Breast epithelium (tissue), 4 donors: ENCODE measurements around the gene PLEKHD1. TPM values are rescaled to one million over a fixed set of nuclear protein-coding genes. Genes with fewer than 3 reads are reported as not detected.

Source experiments
- DNase-seq, 2 donors: peaks; one replicate each; pipeline ENCODE4 v3.0.0-alpha.2; 2019; ENCODE audit warnings: low spot score in 2 of 2
- H3K27ac ChIP-seq, 2 donors: fragments of 200-600 bp; sonication (generic) in 1 of 2; one replicate each; pipeline ENCODE4 v1.5.1; 2016 to 2019; ENCODE audit warnings: mild to moderate bottlenecking in 1 of 2
- H3K27me3 ChIP-seq, 2 donors: fragments of 200-600 bp; sonication (generic) in 1 of 2; one replicate each; pipeline versions ENCODE4 v1.5.1 to v1.6.0; 2017 to 2019; ENCODE audit warnings: control low read depth in 1 of 2, mild to moderate bottlenecking in 1 of 2
- H3K36me3 ChIP-seq: fragments of 200-600 bp; one replicate; pipeline ENCODE4 v1.5.1; 2019
- H3K4me1 ChIP-seq, 2 donors: fragments of 200-600 bp; sonication (generic); one replicate each; pipeline ENCODE4 v1.5.1; 2016 to 2019; ENCODE audit warnings: control low read depth in 1 of 2
- H3K4me3 ChIP-seq, 3 donors: fragments of 200-600 bp; sonication (generic); 1 replicate in 2 of 3; 2 replicates in 1 of 3; pipeline ENCODE4 v1.5.1; 2016 to 2019; ENCODE audit warnings: mild to moderate bottlenecking in 3 of 3, moderate library complexity in 2 of 3
- H3K9me3 ChIP-seq, 2 donors: fragments of 200-600 bp; sonication (generic) in 1 of 2; one replicate each; pipeline ENCODE4 v1.5.1; 2016 to 2019; ENCODE audit warnings: control low read depth in 1 of 2
- POLR2A ChIP-seq: fragments of 450-650 bp; IDR thresholded peaks from one replicate; pipeline ENCODE4 v1.6.1; 2016; ENCODE audit warnings: antibody characterized with exemption, mild to moderate bottlenecking, moderate library complexity
- POLR2AphosphoS5 ChIP-seq, 3 donors: sonication (generic); formaldehyde crosslinking; IDR thresholded peaks; one replicate each; pipeline ENCODE4 v1.6.1; 2017; ENCODE audit warnings: antibody characterized with exemption in 3 of 3
- intact Hi-C: fragments of 100-400 bp; cut with DNase I; formaldehyde crosslinking; loops from one replicate; pipeline ENCODE4 v1.15.1; 2023; ENCODE audit warnings: low total_unique reads
- total RNA-seq, 3 donors: library from RNA; depleted of rRNA; stranded (reverse); fragments of >200 nt; gene quantifications; one replicate each; pipeline ENCODE4 v1.1.0, GENCODE V29; 2016
- TF ChIP-seq, protein P1 (sequence below), 3 donors: fragments of 450-650 bp; IDR thresholded peaks; one replicate each; pipeline ENCODE4 v1.5.1; 2016 to 2017; ENCODE audit warnings: antibody characterized with exemption in 3 of 3, mild to moderate bottlenecking in 3 of 3, moderate library complexity in 3 of 3

The PLEKHD1 gene
- total RNA-seq = 1 to 10 TPM in 2 of 3 donors, under 1 TPM in 1; under 0.01 to 2.3 (median 2.0) TPM

DNA sequence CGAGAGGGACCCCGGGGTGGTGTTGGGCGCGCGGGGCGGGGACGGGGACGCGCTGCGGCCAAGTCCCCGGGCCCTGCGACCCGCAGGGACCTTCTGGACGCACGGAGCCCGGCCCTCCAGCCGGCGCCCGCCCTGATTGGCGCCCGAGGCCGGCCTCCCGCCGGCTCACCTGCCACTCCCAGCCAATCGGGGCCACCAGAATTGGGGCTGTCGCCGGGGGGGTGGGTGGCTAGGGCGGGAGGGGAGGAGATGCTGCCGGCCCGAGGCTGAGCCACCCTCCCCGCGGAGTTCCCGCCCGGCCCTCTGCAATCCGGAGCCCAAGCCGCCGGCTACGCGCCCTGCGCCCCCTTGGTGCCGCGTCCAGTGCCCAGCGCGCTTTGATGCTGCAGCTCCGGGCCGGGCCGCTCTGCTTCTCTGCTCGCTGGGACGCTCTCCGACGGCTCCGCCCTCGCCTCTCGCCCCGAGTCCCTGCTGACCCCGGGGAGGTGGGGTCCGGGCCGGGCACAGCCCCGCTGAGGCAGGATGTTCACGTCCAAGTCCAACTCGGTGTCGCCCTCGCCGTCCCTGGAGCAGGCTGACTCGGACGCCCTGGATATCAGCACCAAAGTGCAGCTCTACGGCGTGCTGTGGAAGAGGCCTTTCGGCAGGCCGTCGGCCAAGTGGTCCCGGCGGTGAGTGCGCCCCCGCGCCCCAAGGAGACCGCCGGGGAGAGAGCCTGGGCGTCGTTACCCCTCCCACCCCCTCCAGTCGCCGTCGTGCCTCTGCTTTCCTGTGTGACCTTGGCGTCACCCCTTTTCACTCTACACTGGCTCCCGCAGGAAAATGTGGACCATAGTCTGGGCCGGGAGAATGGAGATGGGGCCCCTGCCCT is at the start of gene PLEKHD1:
TSS of gene PLEKHD1 (plus strand) at position 285 of the 871 bp plus-strand sequence. CDS start at position 523, 238 bp downstream.
- peaks cover 6 to 35% of the 10 kb centered on the region in 2 donors for H3K27me3 ChIP-seq
- H3K4me3 ChIP-seq = peak within 1 kb of the TSS; percentile 30 to 60 (median 51)

DNA sequence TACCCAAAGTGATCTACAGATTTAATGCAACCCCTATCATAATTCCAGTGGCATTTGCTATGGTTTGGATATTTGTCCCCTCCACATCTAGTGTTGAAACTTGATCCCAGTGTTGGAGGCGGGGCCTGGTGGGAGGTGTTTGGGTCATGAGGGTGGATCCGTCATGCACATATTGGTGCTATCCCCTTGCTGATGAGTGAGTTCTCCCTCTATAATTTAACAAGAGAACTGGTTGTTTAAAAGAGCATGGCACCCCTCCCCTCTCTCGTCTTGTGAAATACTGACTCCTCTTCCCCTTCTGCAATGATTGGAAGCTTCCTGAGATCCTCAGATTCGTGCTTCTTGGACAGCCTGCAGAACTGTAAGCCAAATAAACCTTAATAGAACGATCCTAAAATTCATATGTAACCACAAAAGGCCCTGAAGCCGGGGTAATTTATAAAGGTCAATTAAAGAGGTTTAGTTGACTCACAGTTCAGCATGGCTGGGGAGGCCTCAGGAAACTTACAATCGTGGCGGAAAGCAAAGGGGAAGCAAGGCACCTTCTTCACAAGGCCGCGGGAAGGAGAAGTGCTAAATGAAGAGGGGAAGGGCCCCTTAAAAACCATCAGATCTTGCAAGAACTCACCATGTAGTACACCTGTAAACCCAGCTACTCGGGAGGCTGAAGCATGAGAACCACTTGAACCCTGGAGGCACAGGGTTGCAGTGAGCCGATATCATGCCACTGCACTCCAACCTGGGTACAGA is 44.8 kb upstream of the PLEKHD1 start:
- no peaks in the 10 kb centered on the region for H3K36me3 ChIP-seq
- H3K4me1 ChIP-seq = no peaks in the 10 kb centered on the region
- H3K4me3 ChIP-seq = no peak overlapping the region
- no peak for DNase-seq
- no peaks in the 10 kb centered on the region for H3K9me3 ChIP-seq
- H3K27ac ChIP-seq = no peak overlapping the region
- TF ChIP-seq POLR2A (no peak), POLR2AphosphoS5 (IDR thresholded peaks at IDR 0.05) (no peak)
- TF ChIP-seq, protein P1, sequence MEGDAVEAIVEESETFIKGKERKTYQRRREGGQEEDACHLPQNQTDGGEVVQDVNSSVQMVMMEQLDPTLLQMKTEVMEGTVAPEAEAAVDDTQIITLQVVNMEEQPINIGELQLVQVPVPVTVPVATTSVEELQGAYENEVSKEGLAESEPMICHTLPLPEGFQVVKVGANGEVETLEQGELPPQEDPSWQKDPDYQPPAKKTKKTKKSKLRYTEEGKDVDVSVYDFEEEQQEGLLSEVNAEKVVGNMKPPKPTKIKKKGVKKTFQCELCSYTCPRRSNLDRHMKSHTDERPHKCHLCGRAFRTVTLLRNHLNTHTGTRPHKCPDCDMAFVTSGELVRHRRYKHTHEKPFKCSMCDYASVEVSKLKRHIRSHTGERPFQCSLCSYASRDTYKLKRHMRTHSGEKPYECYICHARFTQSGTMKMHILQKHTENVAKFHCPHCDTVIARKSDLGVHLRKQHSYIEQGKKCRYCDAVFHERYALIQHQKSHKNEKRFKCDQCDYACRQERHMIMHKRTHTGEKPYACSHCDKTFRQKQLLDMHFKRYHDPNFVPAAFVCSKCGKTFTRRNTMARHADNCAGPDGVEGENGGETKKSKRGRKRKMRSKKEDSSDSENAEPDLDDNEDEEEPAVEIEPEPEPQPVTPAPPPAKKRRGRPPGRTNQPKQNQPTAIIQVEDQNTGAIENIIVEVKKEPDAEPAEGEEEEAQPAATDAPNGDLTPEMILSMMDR (IDR thresholded peaks at IDR 0.05) = no peak
- intact Hi-C loops = no loop called here
- no peaks in the 10 kb centered on the region for H3K27me3 ChIP-seq

More for the DNA sequence above, at the start of gene PLEKHD1:
- DNase-seq = no peak
- TF ChIP-seq POLR2AphosphoS5 (IDR thresholded peaks at IDR 0.05) (no peak), POLR2A (no peak)
- TF ChIP-seq, protein P1 (IDR thresholded peaks at IDR 0.05) = no peak
- Histone ChIP-seq H3K9me3 (no peaks in the 10 kb centered on the region), H3K4me1 (peaks cover 5 to 12% of the 10 kb centered on the region in 2 donors), H3K27ac (no peak within 1 kb of the TSS), H3K36me3 (no peaks in the 10 kb centered on the region)
- intact Hi-C loops = no loop called here

DNA sequence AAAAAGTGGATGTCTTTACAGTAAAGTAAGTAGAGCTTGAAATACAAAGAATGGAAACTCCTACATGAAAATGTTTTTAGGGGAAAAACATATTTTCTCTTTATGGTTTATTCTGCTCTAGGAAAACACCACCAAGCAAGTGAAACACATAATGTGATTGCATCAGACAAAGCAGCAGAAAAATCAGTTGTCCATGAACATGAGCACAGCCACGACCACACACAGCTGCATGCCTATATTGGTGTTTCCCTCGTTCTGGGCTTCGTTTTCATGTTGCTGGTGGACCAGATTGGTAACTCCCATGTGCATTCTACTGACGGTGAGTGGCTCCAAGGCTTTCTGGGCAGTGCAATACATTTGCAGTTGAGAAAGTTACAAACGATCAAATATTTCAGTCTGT is 42.6 kb upstream of the PLEKHD1 start:
- Histone ChIP-seq H3K4me1 (no peaks in the 10 kb centered on the region), H3K9me3 (no peaks in the 10 kb centered on the region), H3K27ac (no peak overlapping the region), H3K4me3 (no peak overlapping the region), H3K27me3 (no peaks in the 10 kb centered on the region), H3K36me3 (no peaks in the 10 kb centered on the region)
- DNase-seq = no peak
- intact Hi-C loops = no loop called here
- TF ChIP-seq POLR2A = no peak

DNA sequence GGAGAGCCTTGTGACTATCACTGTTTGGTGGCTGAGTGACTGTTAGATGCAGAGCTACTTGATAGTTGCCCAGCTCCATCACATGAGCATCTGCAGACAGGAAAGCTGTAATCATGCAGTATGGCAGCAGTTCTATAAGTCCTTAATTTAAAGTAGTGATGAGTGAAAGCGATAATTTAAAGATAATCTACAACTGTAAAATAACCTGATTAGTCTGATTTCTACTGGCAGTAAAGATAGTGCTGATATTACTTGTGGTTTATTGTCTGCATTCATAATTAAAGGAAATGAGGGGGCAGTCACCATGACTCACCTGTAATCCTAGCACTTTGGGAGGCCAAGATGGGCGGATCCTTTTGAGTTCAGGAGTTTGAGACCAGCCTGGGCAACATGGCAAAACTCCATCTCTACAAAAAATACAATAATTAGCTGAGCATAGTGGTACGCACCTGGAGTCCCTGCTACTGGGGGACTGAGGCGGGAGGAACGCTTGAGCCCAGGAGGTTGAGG is 41.2 kb upstream of the PLEKHD1 start:
- Histone ChIP-seq H3K4me3 (no peak overlapping the region), H3K27me3 (no peaks in the 10 kb centered on the region), H3K36me3 (no peaks in the 10 kb centered on the region), H3K9me3 (no peaks in the 10 kb centered on the region), H3K4me1 (no peaks in the 10 kb centered on the region), H3K27ac (no peak overlapping the region)
- intact Hi-C loops = no loop called here
- TF ChIP-seq POLR2A (no peak), POLR2AphosphoS5 (IDR thresholded peaks at IDR 0.05) (no peak)
- TF ChIP-seq, protein P1 (IDR thresholded peaks at IDR 0.05) = no peak
- no peak for DNase-seq

DNA sequence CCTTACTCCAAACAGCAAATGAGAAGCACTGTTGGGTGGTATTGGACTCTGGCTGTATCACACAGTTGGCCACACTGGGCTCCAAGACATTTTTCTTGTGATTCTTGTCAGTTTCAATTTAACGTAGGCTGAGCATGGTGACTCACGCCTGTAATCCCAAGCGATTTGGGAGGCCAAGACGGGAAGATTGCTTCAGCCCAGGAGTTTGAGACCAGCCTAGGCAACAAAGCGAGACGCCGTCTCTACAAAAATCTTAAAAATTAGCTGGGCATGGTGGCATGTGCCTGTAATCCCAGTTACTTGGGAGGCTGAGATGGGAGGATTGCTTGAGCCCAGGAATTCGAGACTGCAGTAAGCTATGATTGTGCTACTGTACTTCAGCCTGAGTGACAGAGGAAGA is 35.3 kb upstream of the PLEKHD1 start:
- Histone ChIP-seq H3K27me3 (no peaks in the 10 kb centered on the region), H3K9me3 (no peaks in the 10 kb centered on the region), H3K4me3 (no peak overlapping the region), H3K36me3 (no peaks in the 10 kb centered on the region), H3K27ac (no peak overlapping the region), H3K4me1 (no peaks in the 10 kb centered on the region)
- intact Hi-C loops = no loop called here
- no peak for TF ChIP-seq POLR2AphosphoS5 (IDR thresholded peaks at IDR 0.05)
- TF ChIP-seq, protein P1 (IDR thresholded peaks at IDR 0.05) = no peak
- no peak for DNase-seq
